Measurements from ENCODE around the gene EXOC4. TPM values are rescaled to one million over a fixed set of nuclear protein-coding genes. Genes with fewer than 3 reads are reported as not detected.

Gene EXOC4
- total and polyA plus RNA-seq, 7 donors = 7.6 to 63.0 (median 29.1) TPM

- ATAC-seq (no peak), DNase-seq (no peak)
- 92 to 95% (median 94%) methylated on average over 4 of the region's 4 CpGs for WGBS, 3 donors
- Histone ChIP-seq H3K36me3 (ENCODE audit: insufficient read depth in 1 of 2, low read depth in 1 of 2) (no peaks in the 10 kb centered on the region), H3K4me3 (no peak overlapping the region), H3K9me3 (no peaks in the 10 kb centered on the region), H3K27ac (no peak overlapping the region), H3K4me1 (peaks cover 4% of the 10 kb centered on the region), H3K27me3 (ENCODE audit: insufficient read depth in 3 of 3, low read length in 2 of 3) (no peaks in the 10 kb centered on the region)
- intact Hi-C loops (cut with DNase I) = no loop called here
- TF ChIP-seq CTCF (IDR thresholded peaks at IDR 0.05) = no peak
Measured at GRCh38 chr7:133551466-133551865, 298.6 kb downstream of the EXOC4 start.

DNA sequence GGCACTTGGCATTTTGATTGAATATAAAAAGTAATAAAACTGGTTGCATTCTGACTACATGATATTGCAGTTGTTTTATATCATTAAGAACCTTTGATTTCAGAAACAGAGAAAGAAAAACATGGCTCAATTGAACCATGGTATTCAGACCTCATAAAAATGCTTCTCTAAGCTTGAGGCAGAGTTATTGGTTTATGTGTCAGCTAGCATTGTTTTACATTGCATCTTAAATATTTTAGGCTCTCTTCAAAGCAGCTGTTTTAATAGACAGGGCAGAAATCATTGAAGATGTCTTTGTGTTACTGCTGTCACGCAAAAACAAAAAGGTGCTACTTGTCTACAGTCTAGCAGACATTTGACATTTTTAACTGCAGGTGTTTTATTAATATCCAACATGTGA is 299.2 kb downstream of the EXOC4 start:
- Histone ChIP-seq H3K9me3 (no peaks in the 10 kb centered on the region), H3K27me3 (ENCODE audit: insufficient read depth in 3 of 3, low read length in 2 of 3) (no peaks in the 10 kb centered on the region), H3K27ac (no peak overlapping the region), H3K4me3 (no peak overlapping the region), H3K36me3 (ENCODE audit: insufficient read depth in 1 of 2, low read depth in 1 of 2) (no peaks in the 10 kb centered on the region), H3K4me1 (peaks cover 4% of the 10 kb centered on the region)
- DNase-seq (no peak), ATAC-seq (no peak)
- no peak for TF ChIP-seq CTCF (IDR thresholded peaks at IDR 0.05)
- intact Hi-C loops (cut with DNase I) = no loop called here
- 100% methylated on average over 1 of the region's 1 CpG for WGBS, 3 donors

GRCh38 chr7:133554330-133554729 is 301.5 kb downstream of the EXOC4 start:
- TF ChIP-seq CTCF (IDR thresholded peaks at IDR 0.05) = no peak
- Histone ChIP-seq H3K9me3 (no peaks in the 10 kb centered on the region), H3K27me3 (ENCODE audit: insufficient read depth in 3 of 3, low read length in 2 of 3) (no peaks in the 10 kb centered on the region), H3K36me3 (ENCODE audit: insufficient read depth in 1 of 2, low read depth in 1 of 2) (no peaks in the 10 kb centered on the region), H3K27ac (no peak overlapping the region), H3K4me3 (no peak overlapping the region), H3K4me1 (peaks cover 4% of the 10 kb centered on the region)
- WGBS, 3 donors = 97 to 99% (median 97%) methylated on average over 2 of the region's 2 CpGs
- DNase-seq (no peak), ATAC-seq (no peak)
- intact Hi-C loops (cut with DNase I) = no loop called here

- Histone ChIP-seq H3K9me3 (no peaks in the 10 kb centered on the region), H3K36me3 (ENCODE audit: insufficient read depth in 1 of 2, low read depth in 1 of 2) (no peaks in the 10 kb centered on the region), H3K27ac (no peak overlapping the region), H3K27me3 (ENCODE audit: insufficient read depth in 3 of 3, low read length in 2 of 3) (no peaks in the 10 kb centered on the region), H3K4me1 (no peaks in the 10 kb centered on the region), H3K4me3 (no peak overlapping the region)
- DNase-seq = no peak
- 27 to 32% (median 30%) methylated on average over 2 of the region's 2 CpGs for WGBS, 3 donors
- intact Hi-C loops (cut with DNase I) = no loop called here
- no peak for TF ChIP-seq CTCF (IDR thresholded peaks at IDR 0.05)
- ATAC-seq = no peak
Measured at GRCh38 chr7:133556048-133556447, 303.2 kb downstream of the EXOC4 start.

DNA sequence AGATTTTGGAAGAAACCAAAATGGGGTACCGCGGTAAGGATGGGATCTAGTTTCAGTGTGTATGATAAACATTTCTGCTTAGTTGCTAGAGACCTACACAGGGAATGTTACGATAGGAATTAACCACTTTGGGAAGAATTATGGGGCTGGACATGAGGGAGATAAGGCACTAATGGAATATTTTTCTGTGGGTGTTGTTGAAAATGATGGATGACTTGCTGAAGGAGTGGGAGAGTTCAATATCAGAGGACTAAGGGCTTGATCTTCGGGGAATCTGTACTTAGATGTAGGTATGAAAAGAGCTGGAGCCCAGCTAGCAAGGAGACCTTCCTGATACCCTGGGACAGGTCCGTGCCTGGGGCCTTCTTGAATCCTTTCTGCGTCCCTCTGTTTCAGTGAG is 303.7 kb downstream of the EXOC4 start:
- Histone ChIP-seq H3K27me3 (ENCODE audit: insufficient read depth in 3 of 3, low read length in 2 of 3) (no peaks in the 10 kb centered on the region), H3K4me1 (no peaks in the 10 kb centered on the region), H3K9me3 (no peaks in the 10 kb centered on the region), H3K36me3 (ENCODE audit: insufficient read depth in 1 of 2, low read depth in 1 of 2) (no peaks in the 10 kb centered on the region), H3K4me3 (no peak overlapping the region), H3K27ac (no peak overlapping the region)
- ATAC-seq (no peak), DNase-seq (no peak)
- intact Hi-C loops (cut with DNase I) = no loop called here
- 80 to 87% (median 82%) methylated on average over 6 of the region's 6 CpGs for WGBS, 3 donors
- TF ChIP-seq CTCF (IDR thresholded peaks at IDR 0.05) = no peak
